BLaER1 treated with 17β-estradiol and CSF1 and Interleukin-3, amounts not matched to agents 10 nM and 100 nM (cell line): ENCODE measurements around the gene ADAMTS9.

Experiments used
- H3K27ac ChIP-seq, 11 experiments: shearing (Covaris generic); formaldehyde crosslinking; 2 replicates each; pipeline ENCODE4 v1.8.1; 2022
- H3K27me3 ChIP-seq, 11 experiments: shearing (Covaris generic); formaldehyde crosslinking; 2 replicates each; pipeline ENCODE4 v1.8.1; 2022
- H3K36me3 ChIP-seq, 11 experiments: shearing (Covaris generic); formaldehyde crosslinking; 2 replicates each; pipeline ENCODE4 v1.8.1; 2022
- H3K4me1 ChIP-seq, 10 experiments: shearing (Covaris generic); formaldehyde crosslinking; 2 replicates each; pipeline ENCODE4 v1.8.1; 2022
- H3K4me2 ChIP-seq, 11 experiments: shearing (Covaris generic); formaldehyde crosslinking; 2 replicates each; pipeline ENCODE4 v1.8.1; 2022
- H3K4me3 ChIP-seq, 10 experiments: shearing (Covaris generic); formaldehyde crosslinking; 2 replicates each; pipeline ENCODE4 v1.8.1; 2022
- H3K9ac ChIP-seq, 11 experiments: shearing (Covaris generic); formaldehyde crosslinking; 2 replicates each; pipeline ENCODE4 v1.8.1; 2022
- H3K9me3 ChIP-seq, 11 experiments: shearing (Covaris generic); formaldehyde crosslinking; replicated peaks in 1 of 11; 2 replicates each; pipeline ENCODE4 v1.8.1; 2022
- H4K20me1 ChIP-seq, 11 experiments: shearing (Covaris generic); formaldehyde crosslinking; 2 replicates each; pipeline ENCODE4 v1.8.1; 2022
- Cebpa-rat ChIP-seq, 11 experiments: shearing (Covaris generic); IDR thresholded peaks; 2 replicates each; pipeline ENCODE4 v1.8.1; 2022

The ADAMTS9 gene

DNA sequence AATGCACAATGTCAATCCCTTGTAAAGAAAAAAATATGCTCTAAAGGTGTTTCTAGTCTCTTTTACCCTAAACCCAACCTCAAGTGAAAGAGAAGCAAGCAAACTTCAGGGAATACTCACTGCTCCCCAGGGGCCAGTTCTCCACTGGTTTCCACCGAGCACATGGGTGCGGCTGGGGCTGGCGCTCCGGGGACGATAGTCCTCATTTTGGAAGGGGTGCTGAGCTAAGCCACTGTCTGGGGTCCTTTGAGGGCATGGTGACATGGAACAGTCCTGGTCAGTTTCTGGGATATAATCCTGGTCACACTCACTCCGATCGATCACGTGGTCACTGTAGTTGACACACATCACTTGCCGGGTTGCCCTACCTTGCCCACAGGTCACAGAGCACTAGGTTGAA, 86.0 kb downstream of the ADAMTS9 start:
- no peaks in the 10 kb centered on the region for H3K4me1 ChIP-seq
- no peaks in the 10 kb centered on the region for H3K27me3 ChIP-seq
- no peaks in the 10 kb centered on the region for H3K9me3 ChIP-seq
- H3K27ac ChIP-seq, result no peak overlapping the region
- H3K4me3 ChIP-seq, result no peak overlapping the region
- H3K36me3 ChIP-seq, result peaks cover 0 to 4% (median 0%) of the 10 kb centered on the region in 11 experiments; a peak in 1 of 22 replicates
- no peak overlapping the region for H3K9ac ChIP-seq
- no peak for TF ChIP-seq Cebpa-rat (IDR thresholded peaks at IDR 0.05)
- no peaks in the 10 kb centered on the region for H4K20me1 ChIP-seq
- H3K4me2 ChIP-seq, result no peak overlapping the region

GRCh38 chr3:64600246-64600950, 87.4 kb downstream of the ADAMTS9 start:
- Histone ChIP-seq H3K4me2 (no peak overlapping the region), H3K9me3 (no peaks in the 10 kb centered on the region), H3K4me1 (no peaks in the 10 kb centered on the region), H3K27me3 (no peaks in the 10 kb centered on the region), H3K9ac (no peak overlapping the region), H4K20me1 (no peaks in the 10 kb centered on the region), H3K4me3 (no peak overlapping the region), H3K36me3 (peaks cover 0 to 4% (median 0%) of the 10 kb centered on the region in 11 experiments; a peak in 1 of 22 replicates), H3K27ac (no peak overlapping the region)
- TF ChIP-seq Cebpa-rat (IDR thresholded peaks at IDR 0.05), result no peak

GRCh38 chr3:64599651-64600050, 88.1 kb downstream of the ADAMTS9 start:
- TF ChIP-seq Cebpa-rat (IDR thresholded peaks at IDR 0.05), result no peak
- Histone ChIP-seq H3K36me3 (peaks cover 0 to 4% (median 0%) of the 10 kb centered on the region in 11 experiments; a peak in 1 of 22 replicates), H3K4me3 (no peak overlapping the region)

DNA sequence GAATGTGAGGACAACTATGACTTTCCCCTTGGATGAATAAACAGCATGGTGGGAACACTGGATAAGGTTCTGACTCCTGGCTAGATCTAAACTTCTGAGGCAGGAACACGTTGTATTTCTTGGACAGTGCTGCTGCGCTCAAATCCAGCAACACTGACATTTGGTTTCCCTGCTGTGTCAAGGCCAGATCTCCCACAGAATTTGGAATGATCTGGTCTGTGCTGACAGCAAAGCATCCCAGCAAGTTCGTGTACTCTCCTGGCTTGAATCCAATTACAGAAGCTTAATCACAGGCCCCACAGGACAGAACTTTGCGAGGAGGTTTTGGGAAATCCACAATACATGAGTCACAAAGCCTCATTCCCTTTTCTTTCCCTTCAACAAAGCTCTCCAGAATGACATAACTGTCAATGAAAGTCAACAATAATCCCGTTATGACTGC, 92.5 kb downstream of the ADAMTS9 start:
- TF ChIP-seq Cebpa-rat (IDR thresholded peaks at IDR 0.05), result no peak
- Histone ChIP-seq H3K27me3 (no peaks in the 10 kb centered on the region), H3K27ac (no peak overlapping the region), H3K36me3 (peaks cover 0 to 4% (median 0%) of the 10 kb centered on the region in 11 experiments; a peak in 1 of 22 replicates), H3K4me1 (no peaks in the 10 kb centered on the region), H3K9ac (no peak overlapping the region), H3K4me3 (no peak overlapping the region), H4K20me1 (no peaks in the 10 kb centered on the region), H3K9me3 (no peaks in the 10 kb centered on the region), H3K4me2 (no peak overlapping the region)

More at GRCh38 chr3:64599651-64600050, 88.1 kb downstream of the ADAMTS9 start:
- no peak overlapping the region for H3K27ac ChIP-seq
- no peaks in the 10 kb centered on the region for H3K27me3 ChIP-seq
- no peaks in the 10 kb centered on the region for H3K4me1 ChIP-seq
- H3K9me3 ChIP-seq, result no peaks in the 10 kb centered on the region
- H3K4me2 ChIP-seq, result no peak overlapping the region
- H4K20me1 ChIP-seq, result no peaks in the 10 kb centered on the region
- H3K9ac ChIP-seq, result no peak overlapping the region

- H3K36me3 ChIP-seq, result peaks cover 0 to 4% (median 0%) of the 10 kb centered on the region in 11 experiments; a peak in 1 of 22 replicates
- H3K4me1 ChIP-seq, result no peaks in the 10 kb centered on the region
- H3K9me3 ChIP-seq, result no peaks in the 10 kb centered on the region
- no peak overlapping the region for H3K4me2 ChIP-seq
- H3K27me3 ChIP-seq, result no peaks in the 10 kb centered on the region
- no peaks in the 10 kb centered on the region for H4K20me1 ChIP-seq
- H3K9ac ChIP-seq, result no peak overlapping the region
- no peak for TF ChIP-seq Cebpa-rat (IDR thresholded peaks at IDR 0.05)
- no peak overlapping the region for H3K4me3 ChIP-seq
- H3K27ac ChIP-seq, result no peak overlapping the region
Observed at GRCh38 chr3:64594134-64594533, 93.7 kb downstream of the ADAMTS9 start.

- Histone ChIP-seq H3K4me1 (no peaks in the 10 kb centered on the region), H3K27ac (no peak overlapping the region), H3K27me3 (no peaks in the 10 kb centered on the region), H4K20me1 (no peaks in the 10 kb centered on the region), H3K4me2 (no peak overlapping the region), H3K9me3 (no peaks in the 10 kb centered on the region), H3K36me3 (no peaks in the 10 kb centered on the region), H3K4me3 (no peak overlapping the region), H3K9ac (no peak overlapping the region)
- TF ChIP-seq Cebpa-rat (IDR thresholded peaks at IDR 0.05), result no peak
Observed at GRCh38 chr3:64593350-64593749, 94.5 kb downstream of the ADAMTS9 start.

DNA sequence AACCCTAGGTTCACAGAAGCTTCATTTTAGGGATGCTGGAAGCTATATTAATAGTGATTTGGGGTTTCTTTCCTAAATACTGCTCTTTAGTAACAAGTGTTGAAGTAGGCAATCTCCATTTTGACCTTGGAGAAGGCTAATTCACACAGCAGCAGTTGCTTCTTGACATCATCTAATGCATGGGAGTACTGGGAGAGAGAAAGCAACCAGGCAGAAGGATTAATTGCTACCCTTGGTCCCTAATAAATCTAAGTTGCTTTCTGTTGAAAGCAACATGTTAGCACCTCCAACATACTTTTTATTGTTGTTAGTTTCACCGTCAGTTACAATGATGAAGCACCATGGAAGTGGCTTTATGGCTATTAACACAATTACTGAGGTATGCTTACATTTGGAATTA, 96.2 kb downstream of the ADAMTS9 start:
- no peak for TF ChIP-seq Cebpa-rat (IDR thresholded peaks at IDR 0.05)
- no peaks in the 10 kb centered on the region for H3K4me1 ChIP-seq

GRCh38 chr3:64588380-64588779, 99.4 kb downstream of the ADAMTS9 start:
- no peak overlapping the region for H3K4me2 ChIP-seq
- H3K27me3 ChIP-seq, result no peaks in the 10 kb centered on the region
- no peak overlapping the region for H3K4me3 ChIP-seq
- H3K27ac ChIP-seq, result no peak overlapping the region
- H3K4me1 ChIP-seq, result no peaks in the 10 kb centered on the region
- no peaks in the 10 kb centered on the region for H3K36me3 ChIP-seq
- no peaks in the 10 kb centered on the region for H3K9me3 ChIP-seq
- no peak for TF ChIP-seq Cebpa-rat (IDR thresholded peaks at IDR 0.05)
- H4K20me1 ChIP-seq, result no peaks in the 10 kb centered on the region
- no peak overlapping the region for H3K9ac ChIP-seq

More for the DNA sequence above, 96.2 kb downstream of the ADAMTS9 start:
- Histone ChIP-seq H3K27me3 (no peaks in the 10 kb centered on the region), H3K27ac (no peak overlapping the region), H4K20me1 (no peaks in the 10 kb centered on the region), H3K9me3 (no peaks in the 10 kb centered on the region), H3K4me2 (no peak overlapping the region), H3K9ac (no peak overlapping the region), H3K4me3 (no peak overlapping the region), H3K36me3 (no peaks in the 10 kb centered on the region)

DNA sequence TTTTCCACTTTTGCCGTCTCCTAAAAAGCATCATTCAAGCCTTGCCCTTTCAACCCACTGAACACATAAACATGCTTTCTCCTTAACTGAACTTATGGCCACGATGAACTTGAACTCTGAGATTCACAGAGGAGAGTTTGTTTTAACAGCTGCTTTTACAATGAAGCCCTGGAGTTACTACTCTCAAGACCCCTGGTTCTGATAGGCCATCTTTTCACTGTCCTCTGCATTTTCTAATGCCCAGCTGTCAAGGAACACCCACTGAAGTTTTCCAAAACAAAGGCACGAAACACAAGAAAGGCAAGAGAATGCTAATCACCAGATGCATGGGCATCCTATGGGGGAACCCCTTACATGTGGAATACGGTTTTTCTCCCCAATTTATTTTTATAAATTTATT, 100.8 kb downstream of the ADAMTS9 start:
- Histone ChIP-seq H3K9me3 (no peaks in the 10 kb centered on the region), H3K4me2 (no peak overlapping the region), H4K20me1 (no peaks in the 10 kb centered on the region), H3K9ac (no peak overlapping the region), H3K4me3 (no peak overlapping the region), H3K4me1 (no peaks in the 10 kb centered on the region), H3K27ac (no peak overlapping the region), H3K27me3 (no peaks in the 10 kb centered on the region), H3K36me3 (no peaks in the 10 kb centered on the region)
- no peak for TF ChIP-seq Cebpa-rat (IDR thresholded peaks at IDR 0.05)

DNA sequence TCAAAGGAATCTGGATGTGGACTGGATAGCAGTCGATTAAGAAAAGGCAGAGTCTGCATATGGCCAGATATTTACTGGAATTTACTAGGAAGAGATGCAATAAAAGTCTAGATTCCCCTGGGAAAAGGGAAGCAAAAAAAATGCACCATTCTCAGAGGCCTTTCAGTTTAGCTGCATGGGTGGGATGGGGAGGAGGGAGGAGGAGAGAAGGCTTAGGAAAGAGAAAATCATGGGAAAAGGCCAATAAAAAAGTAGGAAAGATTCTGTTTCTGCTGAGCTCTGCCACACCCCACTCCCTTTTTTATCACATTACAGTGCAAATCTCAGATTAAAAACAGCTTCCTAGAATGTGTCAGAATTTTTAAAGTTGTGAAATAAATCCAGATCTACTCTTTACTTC, 103.6 kb downstream of the ADAMTS9 start:
- H3K4me1 ChIP-seq, result no peaks in the 10 kb centered on the region
- no peak overlapping the region for H3K4me2 ChIP-seq
- H3K4me3 ChIP-seq, result no peak overlapping the region
- H4K20me1 ChIP-seq, result no peaks in the 10 kb centered on the region
- no peak for TF ChIP-seq Cebpa-rat (IDR thresholded peaks at IDR 0.05)
- H3K27me3 ChIP-seq, result no peaks in the 10 kb centered on the region
- H3K9ac ChIP-seq, result no peak overlapping the region
- H3K27ac ChIP-seq, result no peak overlapping the region
- H3K9me3 ChIP-seq, result no peaks in the 10 kb centered on the region
- H3K36me3 ChIP-seq, result no peaks in the 10 kb centered on the region
